Measurements from ENCODE around the gene HYI. TPM values are rescaled to one million over a fixed set of nuclear protein-coding genes. Genes with fewer than 3 reads are reported as not detected.

The HYI gene
- total and polyA plus RNA-seq, 7 donors = 7.4 to 21.4 (median 12.2) TPM

GRCh38 chr1:43466403-43466802 lies 12.7 kb upstream of the HYI start:
- H3K36me3 ChIP-seq (ENCODE audit: insufficient read depth in 1 of 2, low read depth in 1 of 2) = no peaks in the 10 kb centered on the region
- 56 to 66% (median 60%) methylated on average over 2 of the region's 2 CpGs for WGBS, 3 donors
- DNase-seq (no peak), ATAC-seq (no peak)
- TF ChIP-seq, protein P1, sequence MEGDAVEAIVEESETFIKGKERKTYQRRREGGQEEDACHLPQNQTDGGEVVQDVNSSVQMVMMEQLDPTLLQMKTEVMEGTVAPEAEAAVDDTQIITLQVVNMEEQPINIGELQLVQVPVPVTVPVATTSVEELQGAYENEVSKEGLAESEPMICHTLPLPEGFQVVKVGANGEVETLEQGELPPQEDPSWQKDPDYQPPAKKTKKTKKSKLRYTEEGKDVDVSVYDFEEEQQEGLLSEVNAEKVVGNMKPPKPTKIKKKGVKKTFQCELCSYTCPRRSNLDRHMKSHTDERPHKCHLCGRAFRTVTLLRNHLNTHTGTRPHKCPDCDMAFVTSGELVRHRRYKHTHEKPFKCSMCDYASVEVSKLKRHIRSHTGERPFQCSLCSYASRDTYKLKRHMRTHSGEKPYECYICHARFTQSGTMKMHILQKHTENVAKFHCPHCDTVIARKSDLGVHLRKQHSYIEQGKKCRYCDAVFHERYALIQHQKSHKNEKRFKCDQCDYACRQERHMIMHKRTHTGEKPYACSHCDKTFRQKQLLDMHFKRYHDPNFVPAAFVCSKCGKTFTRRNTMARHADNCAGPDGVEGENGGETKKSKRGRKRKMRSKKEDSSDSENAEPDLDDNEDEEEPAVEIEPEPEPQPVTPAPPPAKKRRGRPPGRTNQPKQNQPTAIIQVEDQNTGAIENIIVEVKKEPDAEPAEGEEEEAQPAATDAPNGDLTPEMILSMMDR (IDR thresholded peaks at IDR 0.05) = no peak
- H3K4me3 ChIP-seq = no peak overlapping the region
- intact Hi-C loops (cut with DNase I) = no loop called here
- no peaks in the 10 kb centered on the region for H3K4me1 ChIP-seq
- H3K27me3 ChIP-seq (ENCODE audit: insufficient read depth in 3 of 3, low read length in 2 of 3) = no peaks in the 10 kb centered on the region
- no peak overlapping the region for H3K27ac ChIP-seq
- no peaks in the 10 kb centered on the region for H3K9me3 ChIP-seq

- Histone ChIP-seq H3K9me3 (no peaks in the 10 kb centered on the region), H3K27ac (no peak overlapping the region), H3K27me3 (ENCODE audit: insufficient read depth in 3 of 3, low read length in 2 of 3) (no peaks in the 10 kb centered on the region), H3K36me3 (ENCODE audit: insufficient read depth in 1 of 2, low read depth in 1 of 2) (no peaks in the 10 kb centered on the region), H3K4me3 (no peak overlapping the region), H3K4me1 (no peaks in the 10 kb centered on the region)
- DNase-seq (no peak), ATAC-seq (no peak)
- TF ChIP-seq, protein P1 (IDR thresholded peaks at IDR 0.05) = no peak
- intact Hi-C loops (cut with DNase I) = no loop called here
- WGBS, 3 donors = 82 to 87% (median 85%) methylated on average over 3 of the region's 3 CpGs
Observed at GRCh38 chr1:43465505-43466067, 11.9 kb upstream of the HYI start.

DNA sequence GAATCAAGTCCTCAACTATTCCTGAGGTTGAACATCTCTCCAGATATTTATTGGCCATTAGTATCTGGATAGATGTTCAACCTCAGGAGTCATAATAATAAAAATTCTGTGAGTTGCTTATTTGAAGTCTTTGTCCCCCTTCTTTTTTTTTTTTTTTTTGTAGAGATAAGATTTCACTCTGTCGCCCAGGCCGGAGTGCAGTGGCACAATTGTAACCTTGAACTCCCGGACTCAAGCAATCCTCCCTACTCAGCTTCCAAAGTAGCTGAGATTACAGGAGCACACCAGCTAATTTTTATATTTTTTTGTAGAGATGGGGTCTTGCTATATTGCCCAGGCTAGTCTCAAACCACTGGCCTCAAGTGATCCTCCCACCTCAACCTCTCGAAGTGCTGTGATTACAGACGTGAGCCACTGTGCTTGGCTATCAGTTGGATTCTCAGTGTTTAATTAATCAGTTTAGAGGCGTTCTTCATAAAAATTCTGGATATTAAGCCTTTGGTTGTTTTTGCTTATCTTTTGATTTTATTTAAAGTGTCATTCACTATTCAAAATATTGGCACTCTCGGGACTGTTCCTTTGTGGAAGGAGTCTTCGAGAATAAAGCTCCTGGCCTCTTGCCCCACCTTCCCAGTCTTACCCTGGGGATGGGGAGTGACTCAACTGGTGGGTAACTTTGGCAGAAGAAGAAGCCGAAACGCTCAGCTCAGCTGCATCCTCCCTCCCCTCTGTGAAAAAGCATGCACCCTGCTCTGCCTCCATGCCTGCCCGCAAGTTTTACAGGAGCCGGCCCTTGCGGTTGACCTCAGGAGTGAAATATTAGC lies 11.2 kb upstream of the HYI start:
- intact Hi-C loops (cut with DNase I) = no loop called here
- no peaks in the 10 kb centered on the region for H3K4me1 ChIP-seq
- no peaks in the 10 kb centered on the region for H3K36me3 ChIP-seq (ENCODE audit: insufficient read depth in 1 of 2, low read depth in 1 of 2)
- WGBS, 3 donors = 75 to 78% (median 77%) methylated on average over 13 of the region's 13 CpGs
- H3K27me3 ChIP-seq (ENCODE audit: insufficient read depth in 3 of 3, low read length in 2 of 3) = no peaks in the 10 kb centered on the region
- TF ChIP-seq, protein P1 (IDR thresholded peaks at IDR 0.05) = no peak
- ATAC-seq (no peak), DNase-seq (no peak)
- no peaks in the 10 kb centered on the region for H3K9me3 ChIP-seq
- H3K4me3 ChIP-seq = no peak overlapping the region
- H3K27ac ChIP-seq = no peak overlapping the region

DNA sequence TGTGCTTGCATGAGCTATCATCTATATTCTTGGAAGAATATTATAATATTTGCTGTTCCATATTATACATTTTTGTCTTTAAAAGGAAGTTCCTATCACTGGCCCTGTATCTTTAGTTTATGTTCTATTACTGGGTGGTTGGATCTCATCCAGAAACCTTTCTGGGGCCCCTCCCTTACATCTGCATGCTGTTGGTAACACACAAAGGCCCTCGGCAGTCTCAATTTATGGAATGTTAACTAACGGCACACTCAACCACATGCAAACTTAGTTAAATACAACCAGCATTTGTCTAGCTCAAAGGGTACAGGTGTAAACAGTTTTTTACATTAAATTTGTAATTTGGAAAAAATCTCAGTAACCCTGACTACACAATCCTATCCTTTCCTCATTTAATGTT lies 9.7 kb upstream of the HYI start:
- ATAC-seq (no peak), DNase-seq (no peak)
- WGBS, 3 donors = 56 to 59% (median 57%) methylated on average over 2 of the region's 2 CpGs
- no peak overlapping the region for H3K27ac ChIP-seq
- H3K4me3 ChIP-seq = no peak overlapping the region
- no peaks in the 10 kb centered on the region for H3K36me3 ChIP-seq (ENCODE audit: insufficient read depth in 1 of 2, low read depth in 1 of 2)
- TF ChIP-seq, protein P1 (IDR thresholded peaks at IDR 0.05) = no peak
- intact Hi-C loops (cut with DNase I) = no loop called here
- H3K27me3 ChIP-seq (ENCODE audit: insufficient read depth in 3 of 3, low read length in 2 of 3) = no peaks in the 10 kb centered on the region
- no peaks in the 10 kb centered on the region for H3K9me3 ChIP-seq
- H3K4me1 ChIP-seq = no peaks in the 10 kb centered on the region
